Right lobe of liver (tissue), 6 donors: ENCODE measurements around the gene ECT2. TPM values are rescaled to one million over a fixed set of nuclear protein-coding genes. Genes with fewer than 3 reads are reported as not detected.

Experiments used
- ATAC-seq, 4 donors: fragments of 200-7000 bp; cut with Tn5 transposase; one replicate each; pipeline ENCODE4 v1.9.1; 2020; ENCODE audit warnings: mild to moderate bottlenecking in 4 of 4, moderate library complexity in 4 of 4
- DNase-seq, 3 donors: peaks; one replicate each; pipeline ENCODE4 v3.0.0-alpha.2; 2020
- H3K27ac ChIP-seq, 3 donors: fragments of 200-600 bp; one replicate each; pipeline ENCODE4 v1.8.0; 2022
- H3K27me3 ChIP-seq, 2 donors: fragments of 200-600 bp; one replicate each; pipeline ENCODE4 v1.8.0; 2022
- H3K36me3 ChIP-seq, 4 donors: fragments of 200-600 bp; sonication (generic) in 1 of 4; one replicate each; pipeline versions ENCODE4 v1.5.1 to v1.8.0; 2017 to 2022; ENCODE audit warnings: control low read depth in 1 of 4
- H3K4me1 ChIP-seq, 4 donors: fragments of 200-600 bp; sonication (generic) in 1 of 4; one replicate each; pipeline versions ENCODE4 v1.5.1 to v1.8.0; 2017 to 2022; ENCODE audit warnings: control low read depth in 1 of 4
- H3K4me3 ChIP-seq, 3 donors: fragments of 200-600 bp; one replicate each; pipeline ENCODE4 v1.8.0; 2022
- H3K9me3 ChIP-seq, 4 donors: fragments of 200-600 bp; sonication (generic) in 1 of 4; one replicate each; pipeline versions ENCODE4 v1.5.1 to v1.8.0; 2017 to 2022; ENCODE audit warnings: control low read depth in 1 of 4
- POLR2A ChIP-seq: fragments of 450-650 bp; IDR thresholded peaks from one replicate; pipeline ENCODE4 v1.6.1; 2017; ENCODE audit warnings: antibody characterized with exemption, mild to moderate bottlenecking
- WGBS: methylation state at CpG from one replicate; pipeline ENCODE4 v1.1.6; 2018; ENCODE audit warnings: low coverage, low lambda C conversion rate; ENCODE audit not compliant: insufficient coverage; ENCODE audit errors: missing lambda C conversion rate; 5-methylcytosine and 5-hydroxymethylcytosine counted together
- intact Hi-C, 2 donors: fragments of 100-400 bp; cut with DNase I; formaldehyde crosslinking; loops; one replicate each; pipeline versions ENCODE4 v1.11.2 to v1.14.1; 2022
- total RNA-seq, 6 experiments: library from RNA; depleted of rRNA in 2 of 6; stranded (reverse); fragments of >200 nt in 2 of 6; fragmentation: NEBNext Ultra II Directional in 3 of 6; extraction: Animal tissue kit (Norgen Biotek cat#: 25700) in 3 of 6; gene quantifications; one replicate each; pipeline versions ENCODE4 v1.1.0 to v1.2.4, GENCODE V29; 2016 to 2023
- TF ChIP-seq, protein P1 (sequence below), 4 donors: fragments of 200-600 bp in 3 of 4; fragments of 450-650 bp in 1 of 4; IDR thresholded peaks; one replicate each; pipeline versions ENCODE4 v1.5.1 to v1.8.0; 2016 to 2022; ENCODE audit warnings: antibody characterized with exemption in 4 of 4, mild to moderate bottlenecking in 2 of 4
- donor health status: DM: no; HTN: yes; CAD: no.
- donor health status: DM: no; HTN: no; CAD: no.
- donor health status: DM: no; HTN: no; CAD: no.
- donor health status: DM: no; HTN: yes; CAD: no.
- donor health status: DM: no; HTN: yes; CAD: no.

ECT2 gene
- total RNA-seq, 6 experiments from 2014 or later: 1.5 to 7.8 (median 3.8) TPM

DNA sequence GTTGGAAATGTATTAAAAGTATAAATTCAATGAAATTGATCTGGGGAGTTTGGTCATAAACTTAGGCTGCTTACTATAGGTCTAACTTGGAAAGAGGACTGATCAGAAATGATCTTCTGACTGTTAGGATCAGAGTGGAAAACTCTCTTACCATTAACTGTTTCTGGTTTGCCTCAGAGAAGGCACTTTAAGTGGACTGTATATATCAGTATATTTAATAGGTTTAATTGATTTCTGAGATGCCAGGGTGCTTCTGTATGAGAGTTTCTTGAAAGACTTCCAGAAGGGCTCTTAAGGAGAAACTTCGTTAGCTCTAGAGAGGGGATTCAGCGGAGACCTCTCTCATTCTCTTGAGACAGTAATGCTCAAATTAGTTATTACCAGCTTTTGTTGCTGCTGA is 36.5 kb downstream of the ECT2 start:
- Histone ChIP-seq H3K9me3 (no peaks in the 10 kb centered on the region), H3K4me1 (no peaks in the 10 kb centered on the region), H3K36me3 (no peaks in the 10 kb centered on the region), H3K27ac (no peak overlapping the region), H3K4me3 (no peak overlapping the region), H3K27me3 (no peaks in the 10 kb centered on the region)
- WGBS: 100% methylated on average over 2 of the region's 2 CpGs
- ATAC-seq: no peak
- DNase-seq: no peak
- intact Hi-C loops: no loop called here
- no peak for TF ChIP-seq POLR2A
- TF ChIP-seq, protein P1, sequence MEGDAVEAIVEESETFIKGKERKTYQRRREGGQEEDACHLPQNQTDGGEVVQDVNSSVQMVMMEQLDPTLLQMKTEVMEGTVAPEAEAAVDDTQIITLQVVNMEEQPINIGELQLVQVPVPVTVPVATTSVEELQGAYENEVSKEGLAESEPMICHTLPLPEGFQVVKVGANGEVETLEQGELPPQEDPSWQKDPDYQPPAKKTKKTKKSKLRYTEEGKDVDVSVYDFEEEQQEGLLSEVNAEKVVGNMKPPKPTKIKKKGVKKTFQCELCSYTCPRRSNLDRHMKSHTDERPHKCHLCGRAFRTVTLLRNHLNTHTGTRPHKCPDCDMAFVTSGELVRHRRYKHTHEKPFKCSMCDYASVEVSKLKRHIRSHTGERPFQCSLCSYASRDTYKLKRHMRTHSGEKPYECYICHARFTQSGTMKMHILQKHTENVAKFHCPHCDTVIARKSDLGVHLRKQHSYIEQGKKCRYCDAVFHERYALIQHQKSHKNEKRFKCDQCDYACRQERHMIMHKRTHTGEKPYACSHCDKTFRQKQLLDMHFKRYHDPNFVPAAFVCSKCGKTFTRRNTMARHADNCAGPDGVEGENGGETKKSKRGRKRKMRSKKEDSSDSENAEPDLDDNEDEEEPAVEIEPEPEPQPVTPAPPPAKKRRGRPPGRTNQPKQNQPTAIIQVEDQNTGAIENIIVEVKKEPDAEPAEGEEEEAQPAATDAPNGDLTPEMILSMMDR (IDR thresholded peaks at IDR 0.05): no peak

DNA sequence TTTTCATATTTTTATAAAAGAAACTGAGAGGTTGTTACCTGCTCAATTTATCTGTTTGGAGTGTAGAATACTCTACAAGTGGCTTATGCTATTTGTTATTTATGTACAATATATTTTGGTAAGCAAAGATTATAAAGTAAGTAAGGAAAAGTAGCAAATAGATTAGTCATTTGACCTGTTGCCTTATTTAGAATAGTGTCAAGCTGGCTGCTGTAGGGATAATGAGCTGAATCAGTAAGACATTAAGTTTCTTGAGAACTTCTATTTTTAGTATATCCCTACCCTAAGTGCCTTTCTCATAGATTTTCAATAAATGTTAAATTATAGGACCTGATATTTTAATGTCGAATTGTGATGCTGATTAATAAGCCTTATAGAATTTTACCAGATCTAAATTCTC is 37.2 kb downstream of the ECT2 start:
- no peaks in the 10 kb centered on the region for H3K36me3 ChIP-seq
- H3K27ac ChIP-seq: no peak overlapping the region
- H3K27me3 ChIP-seq: no peaks in the 10 kb centered on the region
- no peak for TF ChIP-seq POLR2A
- TF ChIP-seq, protein P1 (IDR thresholded peaks at IDR 0.05): no peak
- H3K4me3 ChIP-seq: no peak overlapping the region
- H3K9me3 ChIP-seq: no peaks in the 10 kb centered on the region
- no peak for DNase-seq
- no peaks in the 10 kb centered on the region for H3K4me1 ChIP-seq
- intact Hi-C loops: no loop called here
- 90% methylated on average over 1 of the region's 1 CpG for WGBS
- ATAC-seq: no peak

DNA sequence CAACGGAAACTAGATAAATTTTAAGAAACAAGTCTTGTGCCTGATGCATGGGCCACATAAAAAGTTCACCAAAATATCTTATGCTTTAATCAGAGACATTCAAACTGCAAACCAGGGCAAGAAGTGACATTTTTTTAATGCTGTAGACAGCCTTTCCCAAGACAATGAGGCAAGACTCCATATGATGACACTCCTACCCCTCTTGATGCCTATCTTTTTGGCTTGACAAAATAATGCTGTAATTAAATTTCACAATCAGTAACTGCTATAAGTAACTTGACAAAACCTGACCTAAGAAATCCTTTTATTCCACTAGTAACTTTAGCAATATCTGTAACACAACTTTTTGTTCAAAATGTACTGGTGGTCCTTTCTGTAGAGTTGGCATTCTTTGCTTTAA is 48.7 kb downstream of the ECT2 start:
- Histone ChIP-seq H3K9me3 (no peaks in the 10 kb centered on the region), H3K36me3 (no peaks in the 10 kb centered on the region), H3K27ac (no peak overlapping the region), H3K27me3 (no peaks in the 10 kb centered on the region), H3K4me1 (no peaks in the 10 kb centered on the region), H3K4me3 (no peak overlapping the region)
- TF ChIP-seq, protein P1 (IDR thresholded peaks at IDR 0.05): no peak
- no peak for TF ChIP-seq POLR2A
- whole genome bisulfite sequencing: 82% methylated on average over 1 of the region's 1 CpG
- ATAC-seq (no peak), DNase-seq (no peak)
- intact Hi-C loops: no loop called here

DNA sequence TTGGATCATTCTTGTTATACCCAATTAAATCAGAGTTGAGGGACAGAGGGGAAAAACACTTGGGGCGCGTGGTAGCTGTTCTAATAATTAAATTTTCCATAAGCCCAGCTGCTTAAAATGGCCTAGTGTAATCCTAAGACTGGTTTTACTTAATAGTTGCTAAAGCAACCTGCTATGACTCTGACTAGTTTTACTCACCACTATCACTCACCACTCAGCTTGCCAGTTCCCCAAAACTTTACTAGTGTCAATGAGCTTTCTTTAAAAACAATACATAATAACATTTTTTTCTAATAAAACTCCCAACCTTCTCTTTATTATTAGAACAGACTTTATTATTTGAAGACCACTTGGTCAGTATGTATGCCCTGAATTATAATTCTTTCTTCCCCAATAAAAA is 49.6 kb downstream of the ECT2 start:
- TF ChIP-seq, protein P1 (IDR thresholded peaks at IDR 0.05): no peak
- TF ChIP-seq POLR2A: no peak
- no peaks in the 10 kb centered on the region for H3K4me1 ChIP-seq
- H3K36me3 ChIP-seq: no peaks in the 10 kb centered on the region
- H3K4me3 ChIP-seq: no peak overlapping the region
- H3K9me3 ChIP-seq: no peaks in the 10 kb centered on the region
- H3K27me3 ChIP-seq: no peaks in the 10 kb centered on the region
- ATAC-seq (no peak), DNase-seq (no peak)
- intact Hi-C loops: no loop called here
- no peak overlapping the region for H3K27ac ChIP-seq
- WGBS: 100% methylated on average over 2 of the region's 2 CpGs

DNA sequence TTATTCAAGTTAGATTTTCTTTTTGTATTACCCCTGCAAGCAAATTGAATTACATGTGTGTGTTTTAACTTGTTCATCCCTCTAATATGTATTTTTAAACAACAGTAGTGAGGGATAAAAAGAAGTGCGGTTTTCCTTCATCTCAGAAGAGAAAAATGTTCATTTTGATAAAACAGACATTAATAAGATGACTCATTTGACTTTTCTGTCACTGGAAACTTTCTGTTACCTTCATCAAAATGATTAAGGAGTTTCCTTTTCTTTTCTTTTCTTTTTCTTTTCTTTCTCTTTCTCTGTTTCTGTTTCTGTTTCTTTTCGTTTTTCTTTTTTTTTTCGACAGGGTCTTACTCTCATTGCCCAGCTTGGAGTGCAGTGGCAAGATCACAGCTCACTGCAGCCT is 53.0 kb downstream of the ECT2 start:
- Histone ChIP-seq H3K27me3 (no peaks in the 10 kb centered on the region), H3K9me3 (no peaks in the 10 kb centered on the region), H3K4me3 (no peak overlapping the region), H3K4me1 (no peaks in the 10 kb centered on the region), H3K36me3 (peaks cover 0 to 3% (median 0%) of the 10 kb centered on the region in 4 donors), H3K27ac (no peak overlapping the region)
- intact Hi-C loops: no loop called here
- no peak for DNase-seq
- 83% methylated on average over 3 of the region's 3 CpGs for WGBS
- TF ChIP-seq POLR2A: no peak
- TF ChIP-seq, protein P1 (IDR thresholded peaks at IDR 0.05): no peak
- ATAC-seq: no peak
